OCI-M2 (cell line): Measurements from ENCODE around the gene CLCNKB.
"Not testable (repeated sequence)": the region's sequence is repeated elsewhere in the genome, so short reads cannot be mapped to it uniquely, and the experiment has no call there.

ENCODE experiments used
- DNase-seq: peaks from one replicate; lab custom pipeline; 2025; ENCODE audit not compliant: unreplicated experiment; lab: John Stamatoyannopoulos, UW

Gene CLCNKB

GRCh38 chr1:16055613-16056520 lies 12.3 kb downstream of the CLCNKB start:
- DNase-seq: peak; percentile 12

- not testable (repeated sequence) for DNase-seq
Measured at GRCh38 chr1:16056521-16056912, 12.9 kb downstream of the CLCNKB start.

DNA sequence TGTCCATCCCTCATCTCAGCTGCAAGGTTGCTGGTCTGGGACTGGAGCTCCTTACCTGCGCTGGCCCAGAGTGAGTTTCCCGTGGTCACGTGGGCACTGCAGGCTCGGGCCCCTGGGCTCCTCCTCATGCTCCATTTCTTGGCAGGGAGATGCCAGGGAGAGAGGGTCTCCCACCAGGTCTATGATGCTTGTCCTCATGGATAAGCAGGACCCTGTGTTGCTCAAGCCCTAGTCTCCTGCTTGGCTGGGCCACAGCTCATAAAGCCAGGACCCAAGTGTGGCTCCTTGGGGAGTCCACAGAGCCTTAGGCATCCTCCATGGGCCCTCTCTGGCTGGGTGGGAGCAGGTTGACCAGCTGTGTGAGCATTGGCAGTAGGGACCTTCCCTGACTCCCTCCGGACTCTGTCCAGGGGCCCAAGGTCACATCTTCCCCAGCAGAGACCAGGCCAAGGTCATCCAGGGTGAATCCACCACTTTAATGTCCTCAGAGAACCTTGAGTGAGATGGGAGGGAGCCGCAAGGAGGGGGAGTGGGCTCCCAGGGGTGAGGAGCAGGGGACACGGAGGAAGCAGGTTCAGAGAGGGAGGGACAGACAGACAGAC lies 13.8 kb downstream of the CLCNKB start:
- not testable (repeated sequence) for DNase-seq

DNA sequence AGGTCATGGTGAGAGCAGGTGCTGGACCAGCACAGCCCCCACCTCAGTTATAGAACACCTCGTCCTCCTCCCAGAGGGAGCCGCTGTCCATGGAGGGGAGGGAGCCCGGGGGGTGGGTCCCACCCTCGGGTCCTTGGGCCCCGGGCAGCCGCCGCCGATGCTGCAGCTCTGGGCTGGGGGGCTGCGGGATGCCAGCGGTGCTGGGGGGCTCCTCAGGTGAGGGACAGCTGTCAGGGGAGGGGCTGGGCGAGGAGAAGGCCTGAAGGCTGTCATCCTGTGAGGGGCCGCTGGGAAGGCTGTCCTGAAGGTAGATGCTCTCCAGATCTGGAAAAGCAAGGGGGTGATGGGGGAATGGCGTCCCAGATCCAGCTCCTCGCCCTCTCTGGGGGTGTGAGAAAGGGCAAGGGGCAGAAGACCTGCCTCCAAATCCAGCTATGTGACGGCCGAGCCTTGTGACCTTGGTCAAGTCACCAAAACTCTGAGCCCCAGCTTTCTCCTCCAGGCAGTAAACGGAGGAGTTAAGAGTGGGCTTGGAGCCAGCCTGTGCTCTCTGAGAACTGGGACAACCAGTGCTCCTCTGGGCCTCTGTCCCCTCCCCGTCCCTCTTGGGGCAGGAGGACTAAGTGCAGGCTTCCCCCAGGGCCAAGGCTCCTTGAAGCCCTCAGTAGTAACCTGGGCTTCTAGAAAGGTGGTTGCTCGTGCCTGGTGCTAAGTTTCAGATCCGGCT lies 15.0 kb downstream of the CLCNKB start:
- DNase-seq: not testable (repeated sequence)

DNA sequence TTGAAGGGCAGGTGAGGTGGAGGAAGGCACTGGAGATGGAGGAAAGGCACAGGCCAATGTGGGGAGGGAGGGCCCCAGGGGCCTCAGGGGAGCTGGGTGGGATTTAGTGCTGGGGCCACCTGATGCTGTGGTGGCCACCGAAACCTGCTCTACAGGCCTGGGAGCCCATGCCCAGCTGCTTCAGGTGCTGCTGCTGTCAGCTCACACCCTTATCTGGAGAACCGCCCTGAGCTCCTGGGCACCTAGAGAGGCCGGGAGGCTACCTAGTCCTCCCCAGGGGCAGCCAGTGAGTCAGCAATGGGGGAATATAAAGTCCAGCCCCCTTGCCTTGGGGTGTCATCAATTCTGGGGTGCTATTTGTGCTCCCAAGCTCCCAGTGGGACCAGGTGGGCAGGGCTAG lies 17.7 kb downstream of the CLCNKB start:
- DNase-seq: no peak

- not testable (repeated sequence) for DNase-seq
Measured at GRCh38 chr1:16061989-16062686, 18.6 kb downstream of the CLCNKB start.

- DNase-seq: not testable (repeated sequence)
Measured at GRCh38 chr1:16062687-16063075, 19.1 kb downstream of the CLCNKB start.

GRCh38 chr1:16063226-16063829 lies 19.7 kb downstream of the CLCNKB start:
- no peak for DNase-seq

DNA sequence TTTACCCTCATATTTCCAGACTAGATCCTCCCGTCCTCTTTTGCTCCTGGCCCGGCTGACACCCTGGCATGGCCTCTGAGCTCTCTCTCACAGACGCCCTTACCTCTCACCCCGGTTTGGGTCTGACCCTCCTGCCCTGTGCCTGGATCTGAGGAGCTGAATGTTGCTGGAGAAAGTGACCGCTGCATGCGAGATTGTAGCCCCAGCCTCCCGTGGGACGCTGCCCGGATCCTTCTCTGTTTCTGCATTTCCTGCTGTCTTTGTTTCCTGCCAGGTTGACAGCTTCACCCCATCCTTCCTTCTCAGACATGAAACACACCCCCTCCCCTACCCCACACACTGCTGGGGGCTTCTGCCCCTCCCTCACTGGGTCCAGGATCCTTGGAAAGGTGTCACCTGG lies 20.3 kb downstream of the CLCNKB start:
- no peak for DNase-seq

- DNase-seq: no peak
Measured at GRCh38 chr1:16064536-16065268, 21.1 kb downstream of the CLCNKB start.

GRCh38 chr1:16065269-16065576 lies 21.6 kb downstream of the CLCNKB start:
- DNase-seq: no peak

DNA sequence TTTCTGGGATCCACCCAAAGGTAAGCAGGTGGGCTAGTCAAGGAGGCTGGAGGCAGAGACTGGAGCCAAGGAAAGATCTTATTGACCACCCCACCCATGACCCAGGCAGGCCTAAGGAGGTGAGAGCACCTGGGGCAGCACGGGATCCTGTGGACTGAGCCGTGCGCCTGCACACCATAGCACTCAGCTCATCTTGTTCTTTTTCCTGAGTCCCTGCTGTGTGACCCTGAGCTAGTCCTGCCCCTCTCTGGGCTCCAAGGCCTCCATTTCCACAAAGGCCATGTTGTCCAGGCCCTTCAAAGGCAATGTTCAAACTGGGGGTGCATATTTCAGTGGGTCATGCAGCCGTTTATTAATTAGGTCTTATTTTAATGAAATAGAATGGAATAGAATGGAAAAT lies 22.7 kb downstream of the CLCNKB start:
- DNase-seq: no peak

GRCh38 chr1:16067127-16067768 lies 23.7 kb downstream of the CLCNKB start:
- no peak for DNase-seq

GRCh38 chr1:16067933-16068332 lies 24.4 kb downstream of the CLCNKB start:
- no peak for DNase-seq

- DNase-seq: no peak
Measured at GRCh38 chr1:16068356-16069270, 25.0 kb downstream of the CLCNKB start.

GRCh38 chr1:16070640-16071355 lies 27.2 kb downstream of the CLCNKB start:
- DNase-seq: no peak

GRCh38 chr1:16071614-16072013 lies 28.0 kb downstream of the CLCNKB start:
- DNase-seq: no peak

DNA sequence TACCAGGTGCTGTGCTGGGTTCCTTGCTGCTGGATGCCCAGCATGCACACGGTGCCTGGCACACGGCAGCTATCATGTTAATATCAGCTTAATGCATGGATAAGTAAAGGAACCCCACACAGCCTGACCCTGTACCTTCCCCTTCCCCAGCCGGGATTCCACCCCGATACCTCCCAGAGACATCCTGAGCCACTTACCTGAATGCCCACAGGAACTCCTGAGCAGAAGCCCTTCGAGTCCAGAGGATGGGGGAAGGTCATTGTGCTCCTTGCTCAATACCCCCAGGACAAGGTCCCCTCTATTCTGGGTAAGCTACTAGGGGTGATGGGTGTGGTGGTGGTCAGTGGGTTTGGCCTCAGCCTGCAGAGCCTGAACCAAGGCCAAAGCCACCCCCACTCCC lies 28.5 kb downstream of the CLCNKB start:
- no peak for DNase-seq
